Adrenal gland (tissue), 5 donors: ENCODE data around the gene PRR5.

Experiments used
- CTCF ChIP-seq, 6 experiments: fragments of 450-650 bp in 4 of 6; fragments of 200-600 bp in 2 of 6; sonication (generic) in 1 of 6; IDR thresholded peaks; 1 replicate in 5 of 6; 2 replicates in 1 of 6; pipeline versions ENCODE4 v1.5.1 to v1.8.0; 2016 to 2021; ENCODE audit warnings: antibody characterized with exemption in 6 of 6, mild to moderate bottlenecking in 2 of 6, moderate library complexity in 1 of 6
- POLR2A ChIP-seq, 2 donors: fragments of 450-650 bp; IDR thresholded peaks; one replicate each; pipeline ENCODE4 v1.6.1; 2017; ENCODE audit warnings: antibody characterized with exemption in 2 of 2, mild to moderate bottlenecking in 2 of 2, moderate library complexity in 1 of 2
- donor health status: DM: no; HTN: no; CAD: no.

- TF ChIP-seq POLR2A (IDR thresholded peaks at IDR 0.05) (no peak), CTCF (IDR thresholded peaks at IDR 0.05) (no peak)
Measured at GRCh38 chr22:44722611-44723010, 20.6 kb downstream of the PRR5 start.
